Smooth muscle cell (in vitro differentiated cells): ENCODE measurements around the gene TTYH3. TPM values are rescaled to one million over a fixed set of nuclear protein-coding genes. Genes with fewer than 3 reads are reported as not detected.

Source experiments
- DNase-seq: peaks from one replicate; lab custom pipeline; 2025; ENCODE audit not compliant: unreplicated experiment; lab: John Stamatoyannopoulos, UW
- H2AFZ ChIP-seq: fragments of 200-600 bp; sonication (generic); 2 replicates; pipeline ENCODE4 v1.6.0; 2016; ENCODE audit warnings: antibody characterized with exemption, low read depth, mild to moderate bottlenecking
- H3F3A ChIP-seq: fragments of 200-600 bp; sonication (generic); 2 replicates; pipeline ENCODE4 v1.6.0; 2017; ENCODE audit warnings: antibody characterized with exemption, low read depth
- H3K27ac ChIP-seq: fragments of 200-600 bp; sonication (generic); 2 replicates; pipeline ENCODE4 v1.5.1; 2016; ENCODE audit warnings: low read depth, mild to moderate bottlenecking
- H3K27me3 ChIP-seq: fragments of 200-600 bp; sonication (generic); 2 replicates; pipeline ENCODE4 v1.6.1; 2016; ENCODE audit warnings: low read depth, mild to moderate bottlenecking
- H3K36me3 ChIP-seq: fragments of 200-600 bp; sonication (generic); 2 replicates; pipeline ENCODE4 v1.5.1; 2016; ENCODE audit warnings: low read depth
- H3K4me1 ChIP-seq: fragments of 200-600 bp; sonication (generic); 2 replicates; pipeline ENCODE4 v1.5.1; 2016; ENCODE audit warnings: low read depth
- H3K4me2 ChIP-seq: fragments of 200-600 bp; sonication (generic); 2 replicates; pipeline ENCODE4 v1.6.0; 2016; ENCODE audit warnings: mild to moderate bottlenecking
- H3K4me3 ChIP-seq: fragments of 200-600 bp; sonication (generic); 2 replicates; pipeline ENCODE4 v1.5.1; 2016; ENCODE audit warnings: mild to moderate bottlenecking
- H3K79me2 ChIP-seq: fragments of 200-600 bp; sonication (generic); 2 replicates; pipeline ENCODE4 v1.6.0; 2016; ENCODE audit warnings: low read depth, mild to moderate bottlenecking
- H3K9ac ChIP-seq: fragments of 200-600 bp; sonication (generic); 2 replicates; pipeline ENCODE4 v1.6.0; 2016; ENCODE audit warnings: low read depth
- H3K9me3 ChIP-seq: fragments of 200-600 bp; sonication (generic); replicated peaks from 2 replicates; pipeline ENCODE4 v1.5.1; 2016; ENCODE audit warnings: low read depth
- H4K20me1 ChIP-seq: fragments of 200-600 bp; sonication (generic); 2 replicates; pipeline ENCODE4 v1.6.0; 2016; ENCODE audit warnings: low read depth
- WGBS: methylation state at CpG from one replicate; pipeline ENCODE4 v1.1.7; 2016; ENCODE audit warnings: low lambda C conversion rate; 5-methylcytosine and 5-hydroxymethylcytosine counted together
- polyA plus RNA-seq: library from polyadenylated mRNA; unstranded; fragments of >200 nt; fragmentation: Nextera tagmentation; extraction: Ambion mirVana; gene quantifications from 2 replicates; pipeline ENCODE4 v1.2.1, GENCODE V29; 2016
- total RNA-seq: library from RNA; depleted of rRNA; stranded (reverse); fragments of >200 nt; gene quantifications from 2 replicates; pipeline ENCODE4 v1.2.3, GENCODE V29; 2014
- TF ChIP-seq, protein P1 (sequence below): fragments of 200-600 bp; sonication (generic); IDR thresholded peaks from 2 replicates; pipeline ENCODE4 v1.5.1; 2017; ENCODE audit warnings: borderline replicate concordance, mild to moderate bottlenecking, antibody characterized with exemption; ENCODE audit not compliant: insufficient read depth, poor library complexity, severe bottlenecking

The TTYH3 gene
- total and polyA plus RNA-seq, 2 experiments from 2014 or later = 51.5 to 179 TPM

DNA sequence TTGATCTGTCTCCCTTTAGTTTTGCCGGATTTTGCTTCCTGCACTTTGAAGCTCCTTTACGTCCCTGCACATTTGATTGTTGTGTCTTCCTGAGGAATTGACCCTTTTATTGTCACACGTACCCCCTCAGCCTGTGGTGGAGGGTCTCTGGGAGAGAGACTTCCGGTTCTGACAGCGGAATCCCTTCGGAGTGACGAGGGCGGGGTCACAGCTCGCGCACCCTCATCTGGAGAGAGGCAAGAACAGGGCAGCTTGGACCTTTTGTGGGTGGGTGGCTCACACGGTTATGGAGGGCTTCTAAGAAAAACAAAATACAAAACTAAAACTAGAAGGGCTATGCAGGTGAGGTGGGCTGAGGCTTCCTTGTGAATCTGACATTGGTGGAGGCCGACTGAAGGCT, 82.2 kb downstream of the TTYH3 start:
- H3K36me3 ChIP-seq = no peaks in the 10 kb centered on the region
- no peaks in the 10 kb centered on the region for H3K27me3 ChIP-seq
- no peaks in the 10 kb centered on the region for H3K9me3 ChIP-seq
- H3K4me3 ChIP-seq = no peak overlapping the region
- no peak overlapping the region for H2AFZ ChIP-seq
- TF ChIP-seq, protein P1, sequence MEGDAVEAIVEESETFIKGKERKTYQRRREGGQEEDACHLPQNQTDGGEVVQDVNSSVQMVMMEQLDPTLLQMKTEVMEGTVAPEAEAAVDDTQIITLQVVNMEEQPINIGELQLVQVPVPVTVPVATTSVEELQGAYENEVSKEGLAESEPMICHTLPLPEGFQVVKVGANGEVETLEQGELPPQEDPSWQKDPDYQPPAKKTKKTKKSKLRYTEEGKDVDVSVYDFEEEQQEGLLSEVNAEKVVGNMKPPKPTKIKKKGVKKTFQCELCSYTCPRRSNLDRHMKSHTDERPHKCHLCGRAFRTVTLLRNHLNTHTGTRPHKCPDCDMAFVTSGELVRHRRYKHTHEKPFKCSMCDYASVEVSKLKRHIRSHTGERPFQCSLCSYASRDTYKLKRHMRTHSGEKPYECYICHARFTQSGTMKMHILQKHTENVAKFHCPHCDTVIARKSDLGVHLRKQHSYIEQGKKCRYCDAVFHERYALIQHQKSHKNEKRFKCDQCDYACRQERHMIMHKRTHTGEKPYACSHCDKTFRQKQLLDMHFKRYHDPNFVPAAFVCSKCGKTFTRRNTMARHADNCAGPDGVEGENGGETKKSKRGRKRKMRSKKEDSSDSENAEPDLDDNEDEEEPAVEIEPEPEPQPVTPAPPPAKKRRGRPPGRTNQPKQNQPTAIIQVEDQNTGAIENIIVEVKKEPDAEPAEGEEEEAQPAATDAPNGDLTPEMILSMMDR = no peak
- no peaks in the 10 kb centered on the region for H3F3A ChIP-seq
- no peak for DNase-seq
- H3K27ac ChIP-seq = no peak overlapping the region
- no peak overlapping the region for H3K4me2 ChIP-seq
- no peak overlapping the region for H3K9ac ChIP-seq
- H4K20me1 ChIP-seq = peaks cover 6% of the 10 kb centered on the region
- H3K79me2 ChIP-seq = no peaks in the 10 kb centered on the region
- H3K4me1 ChIP-seq = no peaks in the 10 kb centered on the region
- 97% methylated on average over 12 of the region's 12 CpGs for WGBS

Other genes starting within 250 kb of the TTYH3 start
- gene CHST12, start 228.4 kb upstream of the TTYH3 start, total RNA-seq = 7.5 and 10.1 TPM in 2 replicates
- gene CHST12, start 228.4 kb upstream of the TTYH3 start, polyA plus RNA-seq = 15.0 and 19.7 TPM in 2 replicates
- not detected in 2 replicates for gene GRIFIN, start 155.6 kb upstream of the TTYH3 start, total RNA-seq
- gene GRIFIN, start 155.6 kb upstream of the TTYH3 start, polyA plus RNA-seq = not detected in 2 replicates
- gene LFNG, start 112.2 kb upstream of the TTYH3 start, total RNA-seq = 9.8 and 19.5 TPM in 2 replicates
- gene LFNG, start 112.2 kb upstream of the TTYH3 start, polyA plus RNA-seq = 6.0 and 7.9 TPM in 2 replicates
- gene BRAT1, start 76.5 kb upstream of the TTYH3 start, total RNA-seq = 11.2 and 16.8 TPM in 2 replicates
- gene BRAT1, start 76.5 kb upstream of the TTYH3 start, polyA plus RNA-seq = 32.4 and 43.6 TPM in 2 replicates
- 12.7 and 15.0 TPM in 2 replicates for gene IQCE, start 73.0 kb upstream of the TTYH3 start, total RNA-seq
- 5.8 and 16.3 TPM in 2 replicates for gene IQCE, start 73.0 kb upstream of the TTYH3 start, polyA plus RNA-seq
- gene AMZ1, start 56.2 kb downstream of the TTYH3 start, total RNA-seq = 1.1 and 1.4 TPM in 2 replicates
- 0.63 and 2.4 TPM in 2 replicates for gene AMZ1, start 56.2 kb downstream of the TTYH3 start, polyA plus RNA-seq
- gene GNA12, start 212.3 kb downstream of the TTYH3 start, total RNA-seq = 20.3 and 32.9 TPM in 2 replicates
- gene GNA12, start 212.3 kb downstream of the TTYH3 start, polyA plus RNA-seq = 34.7 and 41.2 TPM in 2 replicates